HEK293 (cell line): ENCODE results near the gene LRRC15.

ENCODE experiments used
- CTCF ChIA-PET: fragments of 350-600 bp; formaldehyde crosslinking; extraction: SDS; loops from one replicate; lab custom pipeline; 2021; ENCODE audit warnings: antibody characterized with exemption; lab: Yijun Ruan, JAX
- POLR2A ChIA-PET: fragments of 300-600 bp; formaldehyde crosslinking; extraction: SDS; loops from one replicate; lab custom pipeline; 2020; ENCODE audit warnings: antibody characterized with exemption, inconsistent platforms; lab: Yijun Ruan, JAX
- H3K27ac ChIP-seq: fragments of 200-500 bp; sonication (Bioruptor generic); 2 replicates; pipeline ENCODE4 v1.5.1; 2014; ENCODE audit warnings: low read depth, low read length, control low read depth, inconsistent platforms; ENCODE audit errors: extremely low read depth
- H3K36me3 ChIP-seq, 2 experiments: fragments of 200-500 bp in 1 of 2; sonication (Bioruptor generic) in 1 of 2; 1 replicate in 1 of 2; 2 replicates in 1 of 2; pipeline ENCODE4 v1.5.1; 2014 to 2017; ENCODE audit warnings: inconsistent platforms in 2 of 2, low read length in 2 of 2; ENCODE audit not compliant: control insufficient read depth in 2 of 2, insufficient read depth in 1 of 2
- H3K4me1 ChIP-seq: fragments of 200-500 bp; sonication (Bioruptor generic); 2 replicates; pipeline ENCODE4 v1.5.1; 2014; ENCODE audit warnings: mild to moderate bottlenecking, low read length, inconsistent platforms; ENCODE audit not compliant: control insufficient read depth, insufficient read depth
- H3K4me3 ChIP-seq: 2 replicates; pipeline ENCODE4 v1.5.1; 2011; ENCODE audit warnings: low read depth, mild to moderate bottlenecking, control low read depth, low read length, moderate library complexity
- H3K9me3 ChIP-seq: fragments of 200-500 bp; sonication (Bioruptor generic); 2 replicates; pipeline ENCODE4 v1.5.1; 2014; ENCODE audit warnings: low read depth, low read length, inconsistent platforms; ENCODE audit not compliant: control insufficient read depth, insufficient read depth
- CTCF ChIP-seq: fragments of 450-650 bp; formaldehyde crosslinking; IDR thresholded peaks from 2 replicates; pipeline ENCODE4 v1.5.1; 2016; ENCODE audit warnings: missing biosample characterization, missing genetic modification characterization
- FEZF1 ChIP-seq: fragments of 450-650 bp; formaldehyde crosslinking; IDR thresholded peaks from 2 replicates; pipeline ENCODE4 v1.5.1; 2016; ENCODE audit warnings: missing biosample characterization, missing genetic modification characterization
- KLF17 ChIP-seq: fragments of 450-650 bp; formaldehyde crosslinking; IDR thresholded peaks from 2 replicates; pipeline ENCODE4 v1.5.1; 2016; ENCODE audit warnings: missing biosample characterization, missing genetic modification characterization
- PRDM2 ChIP-seq: fragments of 450-650 bp; formaldehyde crosslinking; IDR thresholded peaks from 2 replicates; pipeline ENCODE4 v1.5.1; 2016; ENCODE audit warnings: missing biosample characterization, missing genetic modification characterization, borderline replicate concordance
- SALL2 ChIP-seq: fragments of 450-650 bp; formaldehyde crosslinking; IDR thresholded peaks from 2 replicates; pipeline ENCODE4 v1.5.0; 2017; ENCODE audit warnings: missing biosample characterization, mild to moderate bottlenecking, missing genetic modification characterization, borderline replicate concordance
- TCF7L2 ChIP-seq: IDR thresholded peaks from 2 replicates; pipeline ENCODE4 v1.6.1; 2011; ENCODE audit warnings: low read depth, mild to moderate bottlenecking, inconsistent platforms, low read length, moderate library complexity, borderline replicate concordance
- TRIM28 ChIP-seq: IDR thresholded peaks from 2 replicates; pipeline ENCODE4 v1.6.1; 2011; ENCODE audit warnings: low read length, control low read depth, borderline replicate concordance
- ZIC2 ChIP-seq: fragments of 450-650 bp; formaldehyde crosslinking; IDR thresholded peaks from 2 replicates; pipeline ENCODE4 v1.5.1; 2016; ENCODE audit warnings: missing biosample characterization, missing genetic modification characterization
- ZNF157 ChIP-seq: fragments of 450-650 bp; formaldehyde crosslinking; IDR thresholded peaks from 2 replicates; pipeline ENCODE4 v1.5.1; 2016; ENCODE audit warnings: missing biosample characterization, missing genetic modification characterization
- ZNF19 ChIP-seq: fragments of 450-650 bp; formaldehyde crosslinking; IDR thresholded peaks from 2 replicates; pipeline ENCODE4; 2016; ENCODE audit warnings: missing biosample characterization, missing genetic modification characterization, low read depth
- ZNF202 ChIP-seq: fragments of 450-650 bp; formaldehyde crosslinking; IDR thresholded peaks from 2 replicates; pipeline ENCODE4 v1.5.1; 2016; ENCODE audit warnings: missing biosample characterization, missing genetic modification characterization, borderline replicate concordance
- ZNF449 ChIP-seq: fragments of 450-650 bp; formaldehyde crosslinking; IDR thresholded peaks from 2 replicates; pipeline ENCODE4 v1.5.1; 2017; ENCODE audit warnings: missing biosample characterization, mild to moderate bottlenecking, missing genetic modification characterization, moderate library complexity
- ZNF521 ChIP-seq: fragments of 450-650 bp; formaldehyde crosslinking; IDR thresholded peaks from 2 replicates; pipeline ENCODE4 v1.5.1; 2017; ENCODE audit warnings: missing biosample characterization, mild to moderate bottlenecking, missing genetic modification characterization
- ZNF654 ChIP-seq: fragments of 450-650 bp; formaldehyde crosslinking; IDR thresholded peaks from 2 replicates; pipeline ENCODE4 v1.5.1; 2016; ENCODE audit warnings: low read depth, missing biosample characterization, missing genetic modification characterization
- ZNF837 ChIP-seq: fragments of 450-650 bp; formaldehyde crosslinking; IDR thresholded peaks from 2 replicates; pipeline ENCODE4 v1.5.1; 2016; ENCODE audit warnings: missing biosample characterization, missing genetic modification characterization
- ZXDB ChIP-seq: fragments of 450-650 bp; formaldehyde crosslinking; IDR thresholded peaks from 2 replicates; pipeline ENCODE4 v1.5.1; 2016; ENCODE audit warnings: missing biosample characterization, missing genetic modification characterization

Gene LRRC15

GRCh38 chr3:194328053-194328657 is 41.4 kb downstream of the LRRC15 start:
- no peak overlapping the region for H3K4me3 ChIP-seq
- no peaks in the 10 kb centered on the region for H3K36me3 ChIP-seq
- H3K27ac ChIP-seq, result no peak overlapping the region
- H3K9me3 ChIP-seq, result no peaks in the 10 kb centered on the region
- TF ChIP-seq ZIC2 (tag by site-specific recombination) (no peak), KLF17 (tag by site-specific recombination) (no peak), ZNF654 (no peak), TCF7L2 (no peak), ZNF837 (tag by site-specific recombination) (no peak), ZNF19 (tag by site-specific recombination) (no peak), ZXDB (tag by site-specific recombination) (no peak), PRDM2 (tag by site-specific recombination) (no peak), SALL2 (tag by site-specific recombination) (no peak), ZNF202 (tag by site-specific recombination) (no peak), CTCF (tag by site-specific recombination) (no peak), ZNF449 (no peak), ZNF521 (no peak), FEZF1 (tag by site-specific recombination) (no peak), TRIM28 (no peak), ZNF157 (tag by site-specific recombination) (no peak)
- H3K4me1 ChIP-seq, result no peaks in the 10 kb centered on the region
- CTCF ChIA-PET, result interaction anchor here (0.6 to 1.7 kb wide), 4 partner anchors 11 to 553 kb away, joined by 3 to 10 read pairs (median 6); no protein-coding TSS in a partner anchor
- POLR2A ChIA-PET, result no interaction called here
